HEK293T (cell line): ENCODE measurements around the gene CCDC158.

ENCODE experiments used
- ARNT ChIP-seq: fragments of 450-650 bp; IDR thresholded peaks from 2 replicates; pipeline ENCODE4 v1.6.1; 2017; ENCODE audit warnings: mild to moderate bottlenecking
- BHLHE40 ChIP-seq: fragments of 450-650 bp; IDR thresholded peaks from 2 replicates; pipeline ENCODE4 v1.6.1; 2016; ENCODE audit warnings: mild to moderate bottlenecking, moderate library complexity, borderline replicate concordance
- CTBP1 ChIP-seq: fragments of 450-650 bp; IDR thresholded peaks from 2 replicates; pipeline ENCODE4 v1.6.1; 2016; ENCODE audit warnings: borderline replicate concordance
- ELF4 ChIP-seq: fragments of 450-650 bp; IDR thresholded peaks from 2 replicates; pipeline ENCODE4 v1.6.1; 2017; ENCODE audit warnings: antibody characterized with exemption
- FOXA1 ChIP-seq: fragments of 450-650 bp; IDR thresholded peaks from 2 replicates; pipeline ENCODE4 v1.6.1; 2016; ENCODE audit warnings: mild to moderate bottlenecking
- FOXK2 ChIP-seq: fragments of 450-650 bp; IDR thresholded peaks from 2 replicates; pipeline ENCODE4 v1.6.1; 2016; ENCODE audit warnings: mild to moderate bottlenecking
- FOXM1 ChIP-seq: fragments of 450-650 bp; IDR thresholded peaks from 2 replicates; pipeline ENCODE4 v1.6.1; 2017; ENCODE audit warnings: mild to moderate bottlenecking, borderline replicate concordance
- HDGF ChIP-seq: fragments of 450-650 bp; IDR thresholded peaks from 2 replicates; pipeline ENCODE4 v1.6.1; 2017; ENCODE audit warnings: antibody characterized with exemption, borderline replicate concordance
- L3MBTL2 ChIP-seq: fragments of 450-650 bp; conservative IDR thresholded peaks from 2 replicates; pipeline ENCODE4 v1.6.1; 2016; ENCODE audit warnings: mild to moderate bottlenecking
- LEF1 ChIP-seq: fragments of 450-650 bp; IDR thresholded peaks from 2 replicates; pipeline ENCODE4 v1.6.1; 2017; ENCODE audit warnings: mild to moderate bottlenecking, borderline replicate concordance
- NFRKB ChIP-seq: fragments of 450-650 bp; IDR thresholded peaks from 2 replicates; pipeline ENCODE4 v1.6.1; 2016; ENCODE audit warnings: mild to moderate bottlenecking, moderate library complexity
- SP1 ChIP-seq: fragments of 450-650 bp; IDR thresholded peaks from 2 replicates; pipeline ENCODE4 v1.6.1; 2017
- SUZ12 ChIP-seq: fragments of 450-650 bp; IDR thresholded peaks from 2 replicates; pipeline ENCODE4 v1.6.1; 2016; ENCODE audit warnings: mild to moderate bottlenecking
- ZNF384 ChIP-seq: fragments of 450-650 bp; IDR thresholded peaks from 2 replicates; pipeline ENCODE4 v1.6.1; 2016

- TF ChIP-seq FOXA1 (no peak), SP1 (no peak), ELF4 (no peak), NFRKB (no peak), CTBP1 (no peak), ARNT (no peak), SUZ12 (no peak), HDGF (no peak), FOXK2 (no peak), FOXM1 (no peak), LEF1 (no peak), ZNF384 (no peak), BHLHE40 (no peak), L3MBTL2 (no peak)
Measured at GRCh38 chr4:76301775-76302162, 119.2 kb downstream of the CCDC158 start.
